Ecto neural progenitor cell (in vitro differentiated cells): ENCODE results near the gene GARIN6.
"Not testable (repeated sequence)": the region's sequence is repeated elsewhere in the genome, so short reads cannot be mapped to it uniquely, and the experiment has no call there.

Experiments
- DNase-seq: peaks from one replicate; pipeline ENCODE4 v3.0.0-alpha.2; 2018; ENCODE audit warnings: low spot score

Gene GARIN6

DNA sequence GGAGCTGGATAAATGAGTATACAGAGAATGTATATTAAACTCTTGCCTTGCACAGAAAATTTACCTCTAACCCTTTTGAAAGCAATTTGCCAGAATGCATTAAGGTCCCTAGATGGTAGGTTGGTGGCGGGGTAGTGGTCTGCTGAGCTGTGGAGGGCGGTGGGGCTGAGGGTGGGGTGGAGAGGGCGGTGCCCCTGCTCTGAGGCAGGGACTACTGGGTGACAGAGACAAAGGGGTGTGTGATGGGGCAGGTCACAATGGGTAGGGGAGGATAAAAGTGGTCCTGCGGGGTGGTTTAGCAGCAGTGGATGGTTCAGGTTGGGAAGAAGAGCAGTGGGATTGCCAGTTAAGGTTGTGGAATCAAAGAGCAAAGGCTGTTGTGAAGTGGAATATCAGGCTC is at the start of gene GARIN6:
GARIN6 (plus strand) TSS at position 301 of the 400 bp plus-strand sequence. CDS start 422 bp downstream, outside the sequence.
- DNase-seq: no peak

DNA sequence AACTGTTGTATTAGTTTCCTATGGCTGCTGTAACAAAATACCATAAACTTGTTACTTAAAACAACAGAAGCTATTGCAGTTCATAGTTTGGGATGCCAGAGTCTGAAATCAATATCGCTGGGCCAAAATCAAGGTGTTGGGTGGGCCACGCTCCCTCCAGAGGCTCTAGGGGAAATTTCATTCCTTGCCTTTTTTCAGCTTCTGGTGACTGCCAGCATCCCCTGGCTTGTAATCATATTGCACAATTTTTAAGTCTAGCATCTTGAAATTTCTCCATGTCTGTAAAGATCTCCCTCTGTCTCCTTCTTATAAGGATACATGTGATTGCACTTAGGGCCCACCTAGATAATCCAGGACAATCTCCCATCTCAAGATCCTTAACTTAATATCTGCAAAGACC is 48.8 kb upstream of the GARIN6 start:
- DNase-seq: no peak

DNA sequence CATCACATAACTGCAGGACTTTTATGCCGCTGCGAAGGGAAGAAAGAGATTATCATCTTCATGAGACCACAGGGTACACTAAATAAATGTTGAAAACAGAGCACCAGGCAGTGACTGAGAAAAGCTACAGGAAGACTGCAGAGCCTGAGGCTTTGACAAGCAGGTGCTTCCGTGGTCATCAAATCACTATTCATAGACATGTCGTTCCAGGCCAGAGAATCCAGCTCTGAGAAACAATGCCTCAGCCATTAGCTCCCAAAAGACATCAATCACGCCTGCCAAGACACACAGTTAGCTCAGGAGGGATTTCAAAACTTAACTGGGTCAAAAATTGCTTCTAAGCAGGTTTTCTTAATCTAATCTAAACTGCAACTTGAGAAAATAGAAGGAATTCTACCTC is 47.2 kb upstream of the GARIN6 start:
- no peak for DNase-seq

DNA sequence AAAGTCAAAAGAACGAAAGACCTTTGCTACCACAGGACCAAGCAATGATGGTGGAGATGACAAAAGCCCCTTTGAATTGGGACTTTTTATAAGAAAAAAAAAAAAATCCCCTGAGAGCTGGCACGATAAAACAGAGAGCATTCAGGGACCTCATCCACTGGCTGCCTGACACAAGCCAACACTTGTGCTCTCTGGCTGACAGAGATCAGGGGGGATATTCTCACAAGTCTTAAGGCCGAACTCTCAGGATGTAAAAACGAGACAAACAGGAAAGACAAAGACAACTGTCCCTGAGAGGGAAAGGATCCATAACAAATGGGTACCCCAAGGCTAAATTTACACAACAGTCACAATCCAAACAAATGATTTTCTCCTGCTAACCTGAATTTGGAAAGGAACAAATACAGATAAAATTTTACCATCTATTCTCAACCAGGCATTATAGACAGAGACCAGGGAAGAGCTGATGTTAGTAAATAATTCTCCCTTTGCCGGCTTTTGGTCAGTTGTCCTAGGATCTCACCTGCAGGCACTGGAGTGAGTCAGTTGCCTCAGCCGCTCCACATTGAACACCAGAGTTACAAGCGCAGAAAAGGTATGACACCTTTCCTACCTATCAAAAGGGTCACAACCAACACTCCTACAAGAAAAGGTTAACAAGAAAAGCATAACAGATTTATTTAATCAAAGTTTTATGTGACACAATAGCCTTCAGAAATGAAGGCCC is 37.9 kb upstream of the GARIN6 start:
- DNase-seq: no peak

DNA sequence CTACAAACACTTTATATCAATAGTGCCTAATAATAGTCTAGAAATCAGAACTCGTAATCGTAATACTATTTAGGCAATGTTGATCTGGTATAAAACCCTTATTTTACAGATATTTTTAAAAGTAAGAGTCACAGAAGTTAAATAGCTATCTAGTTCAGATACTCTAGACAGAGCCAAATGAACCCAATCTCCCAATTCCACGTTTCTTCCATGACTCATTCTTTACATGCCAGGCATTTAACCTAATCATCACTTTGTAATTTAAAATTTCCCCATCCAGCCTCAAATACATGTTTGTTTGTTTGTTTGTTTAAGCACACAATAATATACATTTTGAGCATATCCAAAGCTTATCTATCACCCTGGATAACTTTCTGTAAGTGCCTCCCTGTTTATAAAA is 36.4 kb upstream of the GARIN6 start:
- no peak for DNase-seq

DNA sequence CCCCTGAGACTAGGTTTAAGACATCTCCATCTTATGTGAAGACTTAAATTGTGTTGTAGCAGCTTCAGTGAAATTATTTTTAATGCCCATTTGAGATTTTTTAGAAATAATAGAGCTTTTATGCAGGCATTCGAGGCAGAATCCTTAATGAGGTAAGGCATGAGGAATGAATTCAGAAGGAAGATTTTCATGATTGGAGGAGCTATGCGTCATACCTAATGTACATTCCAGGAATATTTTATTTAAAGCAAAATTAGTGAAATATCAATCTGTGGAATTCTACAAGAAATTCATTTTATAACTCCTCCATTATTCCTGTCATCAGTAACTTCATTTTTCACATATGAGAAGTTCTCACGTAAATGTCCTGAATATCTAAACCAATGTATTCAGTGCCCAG is 36.0 kb upstream of the GARIN6 start:
- DNase-seq: no peak

DNA sequence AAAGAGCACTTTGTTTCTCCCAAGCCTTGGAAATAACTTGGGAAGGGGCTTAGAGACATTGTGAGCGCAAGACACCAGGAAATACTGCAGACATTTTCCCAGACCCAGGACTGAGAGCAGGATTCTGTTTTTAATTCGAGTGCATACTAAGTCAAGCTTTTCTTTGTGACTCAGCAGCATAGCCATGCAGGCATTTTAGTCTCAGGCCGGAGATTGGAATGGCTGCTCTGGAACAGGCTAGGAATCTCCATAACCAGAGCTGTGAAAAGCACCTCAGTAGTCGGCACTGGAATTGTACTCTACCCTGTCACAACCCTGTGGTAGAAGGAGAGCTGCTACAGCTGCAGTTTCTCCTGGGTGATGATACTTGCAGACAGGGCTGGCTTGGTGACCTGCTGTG is 28.9 kb upstream of the GARIN6 start:
- DNase-seq: no peak

DNA sequence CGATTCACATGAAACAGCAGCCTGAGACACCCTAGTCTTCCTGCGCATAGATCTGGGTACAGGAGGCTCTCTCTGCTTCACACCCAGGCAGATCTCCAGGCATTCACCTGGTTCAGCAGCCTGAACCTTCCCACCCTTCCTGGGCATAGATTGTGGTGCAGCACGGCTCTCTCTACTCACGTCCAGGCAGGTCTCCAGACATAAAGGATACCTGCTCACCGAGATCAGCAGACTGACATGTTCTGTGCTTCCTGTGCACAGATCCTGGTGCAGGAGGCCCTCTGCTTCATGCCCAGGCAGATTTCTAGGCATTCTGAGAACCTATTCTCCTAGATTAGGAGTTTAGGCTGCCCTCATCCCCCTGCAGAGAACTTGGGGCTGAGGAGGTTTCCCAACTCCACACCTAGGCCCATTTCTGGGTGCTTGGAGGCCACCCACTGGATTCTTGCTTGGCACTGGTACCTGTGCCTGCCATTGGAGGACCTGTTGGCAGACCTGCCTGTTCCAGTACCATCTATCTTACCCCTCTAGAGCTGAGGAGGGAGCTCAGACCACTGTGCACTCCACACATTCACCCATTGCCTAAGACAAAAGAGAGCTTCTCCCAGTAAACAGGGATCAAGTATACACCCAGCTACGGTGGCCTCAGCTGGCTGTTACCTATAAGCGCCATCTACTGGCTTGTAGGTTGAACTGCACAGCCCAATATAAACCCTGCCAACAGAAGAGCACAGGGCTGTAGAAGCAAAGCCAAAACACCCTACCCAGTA is 28.0 kb upstream of the GARIN6 start:
- peak; percentile 69 for DNase-seq

DNA sequence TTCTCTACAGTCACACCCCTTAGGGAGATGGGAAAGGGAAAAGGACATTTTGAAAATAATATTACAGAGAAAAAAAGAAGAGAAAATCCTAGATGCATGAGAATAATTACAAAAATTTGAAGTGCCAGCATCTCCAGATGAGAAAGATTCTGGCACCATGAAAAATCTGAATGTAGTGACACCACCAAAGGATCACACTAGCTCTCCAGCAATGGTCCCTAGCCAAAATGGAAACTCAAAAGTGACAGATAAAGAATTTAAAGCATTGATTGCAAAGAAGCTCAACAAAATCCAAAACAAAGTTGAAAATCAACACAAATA is 27.4 kb upstream of the GARIN6 start:
- DNase-seq: no peak

DNA sequence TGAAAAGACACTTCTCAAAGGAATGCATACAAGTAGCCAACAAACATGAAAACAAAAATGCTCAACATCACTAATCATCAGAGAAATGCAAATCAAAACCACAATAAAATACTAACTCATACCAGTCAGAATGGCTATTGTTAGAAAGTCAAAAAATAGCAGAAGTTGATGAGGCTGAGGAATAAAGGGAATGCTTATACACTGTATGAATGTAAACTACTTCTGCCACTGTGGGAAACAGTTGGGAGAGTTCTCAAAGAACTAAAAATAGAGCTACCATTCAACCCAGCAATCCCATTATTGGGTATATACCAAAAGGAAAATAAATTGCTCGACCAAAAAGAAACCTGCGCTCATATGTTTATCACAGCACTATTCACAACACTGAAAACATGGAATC is 23.0 kb upstream of the GARIN6 start:
- DNase-seq: not testable (repeated sequence)

DNA sequence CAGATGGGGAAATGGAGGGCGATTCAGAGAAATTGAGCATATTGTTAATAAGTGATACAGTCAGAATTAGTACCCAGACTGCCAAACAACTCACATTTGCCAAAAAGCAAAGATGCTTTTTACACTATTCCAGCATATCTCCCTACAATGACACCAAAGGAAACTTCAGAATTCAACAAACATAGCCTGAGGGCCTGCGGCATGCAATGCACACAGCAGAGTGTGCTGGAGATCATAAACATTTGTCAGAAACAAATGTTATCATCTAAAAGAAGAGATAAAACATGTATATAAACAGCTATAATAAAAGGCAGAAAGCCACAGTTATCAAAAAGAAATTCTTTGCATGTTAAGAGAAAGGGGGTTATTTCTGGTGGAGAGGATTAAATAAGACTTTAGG is 20.1 kb upstream of the GARIN6 start:
- no peak for DNase-seq

DNA sequence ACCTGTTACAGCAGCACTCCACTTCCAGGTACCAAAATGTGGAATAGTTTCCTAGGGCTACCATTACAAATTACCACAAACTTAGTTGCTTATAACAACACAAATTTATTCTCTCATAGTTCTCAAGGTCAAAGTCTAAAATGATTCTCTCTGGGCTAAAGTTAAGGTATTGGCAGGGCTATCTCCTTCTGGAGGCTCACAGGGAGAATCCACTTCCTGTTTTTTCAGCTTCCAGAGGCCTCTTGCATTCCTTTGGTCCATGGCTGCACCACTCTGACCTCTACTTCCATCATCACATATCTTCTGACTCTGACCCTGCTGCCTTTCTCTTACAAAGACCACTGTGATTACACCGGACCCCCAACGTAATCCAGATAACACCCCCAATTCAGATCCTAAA is 2.9 kb upstream of the GARIN6 start:
- no peak for DNase-seq

DNA sequence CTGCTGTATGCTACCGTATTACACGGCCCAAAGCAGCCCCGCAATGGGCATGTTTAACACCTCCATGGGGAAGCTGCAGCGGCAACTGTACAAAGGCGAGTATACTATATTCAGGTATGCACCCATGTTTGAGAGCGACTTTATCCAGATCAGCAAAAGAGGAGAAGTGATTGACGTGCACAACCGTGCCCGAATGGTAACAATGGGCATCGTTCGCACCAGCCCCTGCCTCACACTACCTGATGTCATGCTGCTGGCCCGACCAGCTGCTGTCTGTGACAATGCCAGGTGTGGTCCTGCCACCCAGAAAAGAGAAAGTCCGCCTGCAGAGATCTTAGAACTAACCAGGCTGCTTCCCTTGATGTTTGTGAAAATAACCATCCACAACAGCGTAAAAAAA is 630 bp downstream of the GARIN6 start:
- no peak for DNase-seq

DNA sequence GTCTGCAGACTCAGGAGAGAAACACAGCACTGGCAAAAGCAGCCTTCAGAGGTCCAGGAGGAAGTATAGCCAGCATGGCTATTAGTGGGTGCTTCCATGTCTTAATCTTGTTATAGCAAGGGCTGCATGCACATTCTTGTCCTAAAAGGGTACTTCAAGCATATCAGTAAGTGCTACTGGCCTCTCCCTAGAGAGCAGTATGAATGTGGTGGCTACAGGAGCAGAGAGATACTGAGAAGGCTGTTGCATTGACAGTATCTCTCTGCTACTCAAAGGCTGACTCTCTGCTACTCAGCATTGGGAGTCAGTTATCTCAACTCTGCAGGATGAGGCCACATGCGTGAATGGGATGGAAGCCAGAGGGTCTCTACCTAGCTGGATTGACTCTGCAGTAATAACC is 2.0 kb downstream of the GARIN6 start:
- no peak for DNase-seq

DNA sequence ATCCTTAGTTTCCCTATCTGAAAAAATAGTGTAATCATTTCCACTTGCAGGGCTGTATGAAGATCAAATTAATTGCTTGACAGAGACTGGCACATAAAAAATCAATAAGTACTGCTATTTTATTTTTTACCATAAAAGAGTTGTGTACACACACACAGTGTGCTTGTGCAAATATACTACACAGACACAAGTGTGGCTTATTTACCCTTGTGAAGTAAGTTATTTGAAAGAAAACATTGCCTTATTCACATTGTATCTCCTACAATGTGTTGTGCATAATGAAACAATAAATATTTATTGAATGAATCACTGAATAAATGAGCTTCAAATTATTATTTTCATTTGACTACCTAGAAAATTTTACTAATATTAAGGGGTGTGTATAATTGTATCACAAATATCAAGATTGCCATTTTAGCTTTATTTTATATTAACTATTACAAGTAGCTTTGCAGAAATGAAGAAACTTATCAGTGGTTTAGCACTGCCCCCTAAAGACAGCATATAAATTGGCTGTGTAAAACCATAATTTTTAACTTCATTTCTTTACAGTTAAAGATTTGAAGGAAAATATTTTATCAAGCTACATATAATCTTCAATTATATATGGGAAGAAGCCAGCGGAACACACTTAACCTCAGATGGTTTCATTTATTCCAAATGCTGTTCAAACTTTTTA is 11.3 kb downstream of the GARIN6 start:
- DNase-seq: no peak

DNA sequence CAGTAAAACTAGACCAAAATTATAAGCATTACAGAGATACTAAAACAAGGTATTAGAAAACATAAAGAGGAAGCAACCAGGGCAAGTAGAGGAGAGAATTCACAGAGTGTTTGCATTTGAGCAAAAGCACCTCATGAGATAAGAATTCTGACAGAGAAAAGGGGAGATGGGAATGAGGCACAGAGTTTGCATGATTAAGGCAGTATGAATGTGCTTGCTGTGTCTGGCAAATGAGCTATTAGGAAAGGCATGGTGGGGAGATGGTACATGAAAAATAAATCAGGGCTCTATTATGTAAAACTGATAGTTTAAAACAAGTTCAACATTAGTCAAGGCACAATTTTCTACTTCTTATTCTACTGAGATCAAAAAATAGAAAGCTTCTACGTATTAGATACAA is 23.1 kb downstream of the GARIN6 start:
- DNase-seq: no peak

DNA sequence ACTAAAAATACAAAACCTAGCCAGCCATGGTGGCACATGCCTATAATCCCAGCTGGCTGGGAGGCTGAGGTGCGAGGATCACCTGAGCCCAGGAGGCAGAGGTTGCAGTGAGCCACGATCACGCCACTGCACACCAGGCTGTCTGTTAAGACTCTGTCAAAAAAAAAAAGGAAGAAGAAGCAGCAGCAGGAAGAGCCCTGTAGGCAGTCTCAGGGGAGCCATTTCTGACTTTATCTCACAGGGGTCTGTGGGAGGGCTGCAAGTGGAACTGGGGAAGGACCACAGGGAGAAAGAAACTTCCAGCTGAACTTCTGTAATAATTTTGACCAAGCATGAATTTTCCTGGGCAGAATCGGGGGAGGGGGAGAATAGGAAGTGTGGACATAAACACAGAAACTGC is 32.7 kb downstream of the GARIN6 start:
- no peak for DNase-seq

DNA sequence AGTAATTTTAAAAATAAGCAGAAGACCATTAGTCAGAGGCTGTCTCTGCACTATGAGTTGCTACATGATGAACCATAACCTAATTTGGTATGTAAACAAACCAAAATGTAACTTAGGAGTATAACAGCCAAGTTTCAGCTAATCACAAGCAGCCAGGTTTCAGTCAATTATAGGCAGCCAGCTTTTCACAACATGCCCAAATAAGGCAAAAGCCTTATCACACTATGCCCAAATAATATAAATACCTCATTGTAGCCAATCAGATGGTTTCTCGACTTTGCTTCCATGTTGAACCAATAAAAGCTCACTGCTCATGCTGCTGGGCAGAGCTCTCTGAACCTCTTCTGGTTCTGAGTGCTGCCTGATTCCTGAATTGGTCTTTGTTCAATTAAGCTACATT is 38.6 kb downstream of the GARIN6 start:
- DNase-seq: no peak

DNA sequence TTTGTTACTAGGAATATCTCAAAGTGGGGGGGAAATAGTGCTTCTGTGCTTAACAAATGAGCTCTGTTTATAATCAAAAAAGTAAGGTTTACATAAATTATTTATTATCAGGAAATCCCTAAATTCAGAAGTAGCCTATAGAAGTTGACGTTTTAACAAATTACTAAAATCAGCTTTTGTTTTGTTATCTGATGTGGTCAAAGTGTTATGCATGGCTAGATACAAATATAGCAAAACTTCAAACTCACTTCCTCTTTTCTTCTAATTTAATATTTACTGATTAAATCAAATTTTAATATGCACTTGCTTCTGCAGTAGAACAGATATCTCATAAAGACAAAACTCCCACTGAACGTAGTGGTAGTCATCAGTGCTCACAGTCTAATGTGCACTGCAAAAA is 47.5 kb downstream of the GARIN6 start:
- DNase-seq: no peak
